Lung (tissue), 12 donors: ENCODE data around the gene GCSAM. TPM values are rescaled to one million over a fixed set of nuclear protein-coding genes. Genes with fewer than 3 reads are reported as not detected.

Source experiments
- ATAC-seq: fragments of 200-7000 bp; cut with Tn5 transposase; one replicate; pipeline ENCODE4 v1.9.1; 2020; ENCODE audit warnings: moderate number of reproducible peaks; ENCODE audit not compliant: insufficient read depth, low FRiP score
- DNase-seq, 3 donors: peaks; one replicate each; pipeline ENCODE4 v3.0.0-alpha.2; 2013 to 2017
- H3K27ac ChIP-seq, 2 donors: one replicate each; pipeline ENCODE4 v1.5.1; 2013; ENCODE audit warnings: mild to moderate bottlenecking in 2 of 2, moderate library complexity in 2 of 2, control low read depth in 1 of 2, inconsistent platforms in 1 of 2, low read depth in 1 of 2, low read length in 1 of 2
- H3K27me3 ChIP-seq, 3 donors: one replicate each; pipeline ENCODE4 v1.5.1; 2013; ENCODE audit warnings: low read length in 2 of 3; ENCODE audit not compliant: control insufficient read depth in 3 of 3, insufficient read depth in 3 of 3
- H3K36me3 ChIP-seq, 4 donors: one replicate each; pipeline ENCODE4 v1.5.1; 2013; ENCODE audit warnings: low read length in 4 of 4, mild to moderate bottlenecking in 1 of 4, moderate library complexity in 1 of 4; ENCODE audit not compliant: control insufficient read depth in 4 of 4, insufficient read depth in 4 of 4
- H3K4me1 ChIP-seq, 5 donors: one replicate each; pipeline ENCODE4 v1.5.1; 2013; ENCODE audit warnings: low read length in 5 of 5, mild to moderate bottlenecking in 2 of 5, moderate library complexity in 1 of 5; ENCODE audit not compliant: control insufficient read depth in 5 of 5, insufficient read depth in 5 of 5
- H3K4me3 ChIP-seq: one replicate; pipeline ENCODE4 v1.5.1; 2013; ENCODE audit warnings: mild to moderate bottlenecking, control low read depth, moderate library complexity
- H3K9ac ChIP-seq, 2 donors: one replicate each; pipeline ENCODE4 v1.5.1; 2013; ENCODE audit warnings: low read length in 2 of 2, control low read depth in 1 of 2; ENCODE audit not compliant: insufficient read depth in 1 of 2
- H3K9me3 ChIP-seq, 4 donors: one replicate each; pipeline ENCODE4 v1.5.1; 2013; ENCODE audit warnings: low read length in 3 of 4, mild to moderate bottlenecking in 1 of 4, moderate library complexity in 1 of 4; ENCODE audit not compliant: control insufficient read depth in 4 of 4, insufficient read depth in 3 of 4
- WGBS, 2 donors: extraction: QIAGEN DNeasy Blood & Tissue Kit; methylation state at CpG; one replicate each; pipeline ENCODE4 v1.1.7; 2013; 5-methylcytosine and 5-hydroxymethylcytosine counted together
- polyA plus RNA-seq, 2 donors: library from polyadenylated mRNA; stranded (reverse); fragments of 200-250 nt; gene quantifications; one replicate each; pipeline ENCODE4 v1.2.1, GENCODE V29; 2013
- total RNA-seq, 2 donors: library from RNA; depleted of rRNA in 1 of 2; stranded (reverse); fragments of >200 nt in 1 of 2; gene quantifications; one replicate each; pipeline ENCODE4 v1.2.1, GENCODE V29; 2014 to 2021
- TF ChIP-seq, protein P1 (sequence below): IDR thresholded peaks from 2 replicates; pipeline ENCODE4 v1.5.1; 2012; ENCODE audit warnings: mild to moderate bottlenecking; ENCODE audit errors: control extremely low read depth, extremely low read depth
- donor health status: control.
- donor health status: control.
- donor health status: Bipolar disorder and iron deficiency.
- donor health status: healthy.
- donor health status: DM: yes; HTN: yes; CAD: no.

GCSAM gene
- total and polyA plus RNA-seq, 4 donors: 0.14 to 0.97 (median 0.47) TPM

DNA sequence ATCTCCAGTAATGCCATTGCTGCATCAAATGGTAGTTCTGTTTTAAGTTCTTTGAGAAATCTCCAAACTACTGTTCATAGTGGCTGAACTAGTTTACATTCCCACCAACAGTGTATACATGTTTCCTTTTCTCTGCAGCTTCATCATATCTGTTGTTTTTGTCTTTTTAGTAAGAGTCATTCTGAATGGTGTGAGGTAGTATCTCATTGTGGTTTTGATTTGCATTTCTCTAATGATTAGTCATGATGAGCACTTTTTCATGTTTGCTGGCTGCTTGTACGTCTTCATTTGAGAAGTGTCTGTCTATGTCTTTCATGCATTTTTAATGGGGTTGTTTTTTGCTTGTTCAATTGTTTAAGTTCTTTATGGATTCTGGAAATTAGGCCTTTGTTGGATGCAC lies 10.2 kb upstream of the GCSAM start:
- H3K27me3 ChIP-seq: no peaks in the 10 kb centered on the region
- H3K36me3 ChIP-seq: no peaks in the 10 kb centered on the region
- H3K9me3 ChIP-seq: no peaks in the 10 kb centered on the region
- H3K27ac ChIP-seq: no peak overlapping the region
- TF ChIP-seq, protein P1, sequence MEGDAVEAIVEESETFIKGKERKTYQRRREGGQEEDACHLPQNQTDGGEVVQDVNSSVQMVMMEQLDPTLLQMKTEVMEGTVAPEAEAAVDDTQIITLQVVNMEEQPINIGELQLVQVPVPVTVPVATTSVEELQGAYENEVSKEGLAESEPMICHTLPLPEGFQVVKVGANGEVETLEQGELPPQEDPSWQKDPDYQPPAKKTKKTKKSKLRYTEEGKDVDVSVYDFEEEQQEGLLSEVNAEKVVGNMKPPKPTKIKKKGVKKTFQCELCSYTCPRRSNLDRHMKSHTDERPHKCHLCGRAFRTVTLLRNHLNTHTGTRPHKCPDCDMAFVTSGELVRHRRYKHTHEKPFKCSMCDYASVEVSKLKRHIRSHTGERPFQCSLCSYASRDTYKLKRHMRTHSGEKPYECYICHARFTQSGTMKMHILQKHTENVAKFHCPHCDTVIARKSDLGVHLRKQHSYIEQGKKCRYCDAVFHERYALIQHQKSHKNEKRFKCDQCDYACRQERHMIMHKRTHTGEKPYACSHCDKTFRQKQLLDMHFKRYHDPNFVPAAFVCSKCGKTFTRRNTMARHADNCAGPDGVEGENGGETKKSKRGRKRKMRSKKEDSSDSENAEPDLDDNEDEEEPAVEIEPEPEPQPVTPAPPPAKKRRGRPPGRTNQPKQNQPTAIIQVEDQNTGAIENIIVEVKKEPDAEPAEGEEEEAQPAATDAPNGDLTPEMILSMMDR: no peak
- no peaks in the 10 kb centered on the region for H3K4me1 ChIP-seq
- no peak overlapping the region for H3K9ac ChIP-seq
- no peak for DNase-seq
- H3K4me3 ChIP-seq: no peak overlapping the region
- WGBS, 2 donors: 94 to 100% methylated on average over 1 of the region's 1 CpG
- no peak for ATAC-seq

DNA sequence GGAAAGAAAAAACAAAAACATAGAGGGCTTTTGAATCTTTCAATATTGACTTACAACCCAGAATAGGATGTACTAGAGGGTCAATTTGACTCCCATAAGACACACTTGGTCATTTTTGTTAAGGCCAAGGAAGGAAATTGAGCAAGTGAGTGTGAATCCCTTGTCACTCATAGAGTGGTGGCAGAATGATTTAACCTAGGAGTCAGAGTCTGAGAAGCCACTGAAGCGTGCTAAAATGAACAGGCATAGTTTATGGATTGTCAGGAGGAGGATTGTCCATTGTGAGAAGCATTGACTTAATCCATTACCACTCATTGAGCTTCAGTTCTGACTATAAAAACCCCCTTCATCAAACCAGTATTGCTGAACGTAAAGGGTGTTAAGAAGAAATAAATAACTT lies 8.2 kb upstream of the GCSAM start:
- whole genome bisulfite sequencing, 2 donors: 88 to 90% methylated on average over 2 of the region's 2 CpGs
- no peak overlapping the region for H3K9ac ChIP-seq
- H3K27me3 ChIP-seq: no peaks in the 10 kb centered on the region
- ATAC-seq: no peak
- TF ChIP-seq, protein P1: no peak
- no peak for DNase-seq
- no peaks in the 10 kb centered on the region for H3K36me3 ChIP-seq
- H3K9me3 ChIP-seq: no peaks in the 10 kb centered on the region
- H3K4me1 ChIP-seq: no peaks in the 10 kb centered on the region
- H3K27ac ChIP-seq: no peak overlapping the region
- H3K4me3 ChIP-seq: no peak overlapping the region

DNA sequence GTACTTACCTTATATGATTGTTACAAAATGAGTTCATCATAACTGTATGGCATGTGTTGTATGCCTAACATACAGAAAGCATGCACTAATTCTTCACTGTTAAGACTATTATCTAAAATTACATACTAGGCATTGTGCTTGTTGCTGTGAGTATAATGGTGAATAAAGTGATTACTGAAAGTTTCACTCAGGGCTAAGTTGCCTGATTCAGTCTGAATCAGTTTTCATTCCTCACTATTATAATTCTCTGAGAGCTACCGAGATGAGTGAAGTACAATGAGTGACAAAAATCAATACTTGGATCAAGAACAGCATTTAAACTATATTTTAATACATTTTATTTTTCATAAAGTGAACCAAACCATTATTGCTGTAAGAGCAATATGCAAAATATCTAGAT lies 7.5 kb upstream of the GCSAM start:
- TF ChIP-seq, protein P1: no peak
- Histone ChIP-seq H3K4me3 (no peak overlapping the region), H3K36me3 (no peaks in the 10 kb centered on the region), H3K4me1 (no peaks in the 10 kb centered on the region), H3K27ac (no peak overlapping the region), H3K9ac (no peak overlapping the region), H3K27me3 (no peaks in the 10 kb centered on the region), H3K9me3 (no peaks in the 10 kb centered on the region)
- ATAC-seq: no peak
- WGBS, 2 donors: 86 to 97% methylated on average over 1 of the region's 1 CpG
- DNase-seq: no peak
